Activated CD4-positive, alpha-beta T cell treated with anti-CD3 and anti-CD28 coated beads, Interleukin-10, Interleukin-2, amounts not matched to agents 100 ng/mL and 50 ng/mL, durations not matched to agents 16 hours and 8 hours (primary cell): ENCODE measurements around the gene MYCL.
"Not testable (repeated sequence)": the region's sequence is repeated elsewhere in the genome, so short reads cannot be mapped to it uniquely, and the experiment has no call there.

Source experiments
- DNase-seq: peaks from one replicate; pipeline ENCODE4 v3.0.0-alpha.2; 2020

The MYCL gene

DNA sequence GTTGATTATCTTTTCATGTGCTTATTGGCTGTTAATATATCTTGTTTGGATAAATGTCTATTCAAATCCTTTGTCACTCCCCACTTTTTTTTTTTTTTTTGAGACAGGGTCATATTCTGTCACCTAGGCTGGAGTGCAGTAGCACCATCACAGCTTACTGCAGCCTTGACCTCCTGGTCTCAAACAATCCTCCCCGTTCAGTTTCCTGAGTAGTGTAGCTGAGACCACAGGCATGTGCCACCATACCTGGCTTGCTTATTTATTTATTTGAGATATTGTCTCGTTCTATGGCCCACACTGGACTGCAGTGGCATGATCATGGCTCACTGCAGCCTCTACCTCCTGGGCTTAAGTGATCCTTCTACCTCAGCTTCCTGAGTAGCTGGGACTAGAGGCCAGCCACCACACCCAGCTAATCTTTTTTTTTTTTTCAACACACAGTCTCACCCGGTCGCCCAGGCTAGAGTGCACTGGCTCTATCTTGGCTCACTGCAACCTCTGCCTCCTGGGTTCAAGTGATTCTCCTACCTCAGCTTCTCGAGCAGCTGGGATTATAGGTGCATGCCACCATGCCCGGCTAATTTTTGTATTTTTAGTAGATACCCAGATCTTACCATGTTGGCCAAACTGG, 13.9 kb upstream of the MYCL start:
- DNase-seq = no peak

DNA sequence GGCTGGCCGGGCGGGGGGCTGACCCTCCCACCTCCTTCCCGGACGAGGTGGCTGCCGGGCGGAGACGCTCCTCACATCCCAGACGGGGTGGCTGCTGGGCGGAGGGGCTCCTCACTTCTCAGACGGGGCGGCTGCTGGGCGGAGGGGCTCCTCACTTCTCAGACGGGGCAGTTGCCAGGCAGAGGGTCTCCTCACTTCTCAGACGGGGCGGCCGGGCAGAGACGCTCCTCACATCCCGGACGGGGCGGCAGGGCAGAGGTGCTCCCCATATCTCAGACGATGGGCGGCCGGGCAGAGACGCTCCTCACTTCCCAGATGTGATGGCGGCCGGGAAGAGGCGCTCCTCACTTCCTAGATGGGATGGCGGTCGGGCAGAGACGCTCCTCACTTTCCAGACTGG, 11.4 kb upstream of the MYCL start:
- not testable (repeated sequence) for DNase-seq

DNA sequence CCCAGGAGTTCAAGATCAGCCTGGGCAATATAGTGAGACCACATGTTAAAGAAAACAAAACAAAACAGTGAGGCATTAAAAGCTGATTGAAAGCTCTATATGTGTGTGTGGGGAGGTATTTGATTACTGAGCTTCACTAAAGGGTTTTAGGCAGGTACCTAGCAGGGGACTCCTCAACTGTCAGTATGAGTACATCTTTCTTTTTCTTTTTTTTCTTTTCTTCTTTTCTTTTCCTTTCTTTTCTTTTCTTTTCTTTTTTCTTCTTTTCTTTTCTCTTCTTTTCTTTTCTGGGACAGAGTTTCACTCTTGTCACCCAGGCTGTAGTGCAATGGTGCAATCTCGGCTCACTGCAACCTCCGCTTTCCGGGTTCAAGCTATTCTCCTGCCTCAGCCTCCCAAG, 8.5 kb upstream of the MYCL start:
- DNase-seq = no peak

DNA sequence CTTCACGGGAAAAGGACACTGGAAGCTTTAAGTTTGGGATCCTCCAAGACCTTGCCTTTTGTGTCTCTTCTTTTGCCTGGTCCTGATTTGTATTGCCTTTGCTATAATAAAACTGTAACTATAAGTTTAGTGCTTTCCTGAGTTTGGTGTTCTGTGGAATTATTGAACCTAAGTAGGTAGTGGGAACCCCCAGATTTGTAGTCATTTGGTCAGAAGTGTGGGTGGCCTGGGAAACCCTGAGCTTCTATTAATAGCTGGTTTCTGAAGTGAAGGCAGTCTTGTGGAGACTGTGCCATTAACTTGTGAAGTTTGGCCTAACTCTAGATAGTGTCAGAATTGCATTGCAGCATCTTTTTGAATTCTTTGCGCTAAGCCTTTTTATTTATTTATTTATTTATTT, 6.8 kb upstream of the MYCL start:
- no peak for DNase-seq

DNA sequence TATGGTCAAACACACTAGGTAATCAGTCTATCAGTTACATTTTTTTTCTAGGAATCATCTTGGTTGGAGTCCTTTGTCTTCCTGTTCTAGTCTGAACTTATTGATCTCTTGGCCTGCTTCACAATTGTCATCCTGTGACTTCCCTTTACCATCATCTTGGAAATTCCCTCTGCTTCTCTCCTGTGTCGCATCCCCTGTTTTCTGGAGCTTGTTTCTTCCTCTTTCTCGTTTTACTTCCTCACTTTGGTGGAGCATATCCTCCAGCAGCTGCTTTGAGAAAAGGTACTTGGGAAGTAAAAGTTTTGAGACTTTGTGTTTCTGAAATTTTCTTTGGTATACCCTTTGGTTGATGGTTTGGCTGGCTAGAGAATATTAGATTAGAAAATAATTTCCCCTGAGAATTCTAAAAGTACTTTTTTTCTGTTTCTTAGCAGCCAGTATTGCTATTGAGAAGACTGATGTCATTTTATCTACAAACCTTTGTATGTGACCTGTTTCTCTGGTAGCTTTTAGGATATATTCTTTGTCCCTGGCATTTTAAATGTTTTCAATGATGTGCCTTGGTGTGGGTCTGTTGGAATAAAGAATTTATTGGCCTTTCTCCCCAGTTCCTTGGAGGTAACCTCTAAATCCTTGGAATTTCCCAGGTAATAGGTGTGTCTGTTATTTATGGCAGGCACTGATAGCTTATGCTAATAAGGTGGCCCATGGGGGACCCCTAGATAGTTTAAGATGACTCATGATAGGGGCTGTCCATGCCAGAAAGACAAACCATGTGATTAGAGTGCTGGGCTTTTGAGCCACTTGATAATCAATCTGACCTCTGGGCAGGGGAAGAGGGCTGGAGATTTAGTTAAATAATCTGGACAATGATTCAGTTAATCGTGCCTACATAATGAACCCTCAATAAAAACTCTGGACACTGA, 6.1 kb upstream of the MYCL start:
- no peak for DNase-seq

DNA sequence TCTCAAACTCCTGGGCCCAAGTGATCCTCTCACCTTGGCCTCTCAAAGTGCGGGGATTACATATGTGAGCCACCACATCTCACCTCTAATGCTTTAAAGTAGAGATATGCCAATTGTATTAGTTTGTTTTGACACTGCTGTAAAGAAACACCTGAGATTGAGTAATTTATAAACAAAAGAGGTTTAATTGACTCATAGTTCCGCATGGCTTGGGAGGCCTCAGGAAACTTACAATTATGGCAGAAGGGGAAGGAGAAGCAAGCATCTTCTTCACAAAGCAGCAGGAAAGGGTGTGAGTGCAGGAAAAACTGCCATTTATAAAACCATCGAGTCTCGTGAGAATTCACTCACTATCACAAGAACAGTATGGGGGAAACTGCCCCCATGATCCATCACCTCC, 3.5 kb upstream of the MYCL start:
- DNase-seq = no peak

DNA sequence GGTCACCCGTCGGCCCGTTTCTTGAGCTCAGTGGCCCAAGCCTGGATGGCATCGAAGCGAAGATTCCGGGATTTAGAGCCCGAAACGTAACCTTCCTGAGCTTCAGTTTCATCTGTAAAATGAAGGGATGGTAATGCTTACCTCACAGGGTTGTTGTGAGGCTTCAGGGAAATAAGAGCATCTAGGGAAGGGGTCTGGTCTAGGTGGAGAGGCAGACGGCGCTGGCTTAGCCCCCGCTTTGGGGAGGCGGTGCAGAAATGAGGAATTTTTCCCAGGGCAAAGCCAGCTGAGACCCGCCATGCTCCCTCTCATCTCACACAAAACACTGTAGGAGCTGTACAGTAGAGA, 717 bp upstream of the MYCL start:
- no peak for DNase-seq

DNA sequence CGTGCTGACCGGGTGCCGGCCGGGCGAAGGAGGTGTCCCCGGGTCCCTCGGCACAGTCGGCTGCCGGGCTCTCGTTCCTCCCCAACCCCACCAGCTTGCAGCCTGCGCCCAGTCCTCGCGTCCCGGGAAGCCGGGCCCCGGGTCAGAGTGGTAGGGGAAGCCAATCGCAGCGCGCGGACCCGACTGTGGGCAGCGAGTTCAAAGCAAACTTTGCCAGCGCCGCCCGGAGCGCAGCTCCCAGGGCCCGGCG, 328 bp downstream of the MYCL start:
- DNase-seq = no peak

DNA sequence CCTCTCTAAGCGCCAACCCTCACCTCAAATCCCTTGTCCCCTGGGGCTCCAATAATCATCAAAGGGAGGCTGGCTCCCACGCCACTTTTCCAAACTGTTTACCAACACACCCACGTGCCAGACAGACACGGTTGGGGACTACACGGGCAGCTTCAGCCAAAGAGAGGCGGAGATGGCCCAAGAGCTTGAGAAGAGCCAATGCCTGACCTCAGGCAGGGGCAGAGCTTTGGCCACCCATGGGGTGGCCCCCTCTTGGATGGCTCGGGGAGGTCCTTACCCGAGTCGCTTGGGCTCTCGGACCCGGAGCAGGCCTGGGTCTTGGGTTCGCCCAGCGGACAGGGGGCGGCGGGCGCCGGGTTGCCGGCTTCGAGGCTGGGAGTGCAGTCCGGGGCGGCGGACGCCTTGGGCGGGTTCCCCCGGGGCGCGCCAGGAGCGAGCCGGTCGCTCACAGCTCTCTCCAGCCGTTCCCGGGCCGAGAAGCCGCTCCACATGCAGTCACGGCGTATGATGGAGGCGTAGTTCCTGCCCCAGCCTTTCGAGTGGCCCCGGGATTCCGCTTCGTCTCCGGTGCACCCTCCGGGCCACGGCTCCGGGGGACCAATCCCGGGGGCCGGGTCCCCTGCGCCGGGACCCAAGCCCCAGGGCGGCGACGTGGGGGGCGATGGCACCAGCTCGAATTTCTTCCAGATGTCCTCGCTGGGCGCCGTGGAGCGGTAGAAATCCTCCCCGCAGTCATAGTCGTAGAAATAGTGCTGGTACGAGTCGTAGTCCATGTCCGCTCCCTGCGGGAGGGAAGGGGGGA, 854 bp downstream of the MYCL start:
- no peak for DNase-seq

DNA sequence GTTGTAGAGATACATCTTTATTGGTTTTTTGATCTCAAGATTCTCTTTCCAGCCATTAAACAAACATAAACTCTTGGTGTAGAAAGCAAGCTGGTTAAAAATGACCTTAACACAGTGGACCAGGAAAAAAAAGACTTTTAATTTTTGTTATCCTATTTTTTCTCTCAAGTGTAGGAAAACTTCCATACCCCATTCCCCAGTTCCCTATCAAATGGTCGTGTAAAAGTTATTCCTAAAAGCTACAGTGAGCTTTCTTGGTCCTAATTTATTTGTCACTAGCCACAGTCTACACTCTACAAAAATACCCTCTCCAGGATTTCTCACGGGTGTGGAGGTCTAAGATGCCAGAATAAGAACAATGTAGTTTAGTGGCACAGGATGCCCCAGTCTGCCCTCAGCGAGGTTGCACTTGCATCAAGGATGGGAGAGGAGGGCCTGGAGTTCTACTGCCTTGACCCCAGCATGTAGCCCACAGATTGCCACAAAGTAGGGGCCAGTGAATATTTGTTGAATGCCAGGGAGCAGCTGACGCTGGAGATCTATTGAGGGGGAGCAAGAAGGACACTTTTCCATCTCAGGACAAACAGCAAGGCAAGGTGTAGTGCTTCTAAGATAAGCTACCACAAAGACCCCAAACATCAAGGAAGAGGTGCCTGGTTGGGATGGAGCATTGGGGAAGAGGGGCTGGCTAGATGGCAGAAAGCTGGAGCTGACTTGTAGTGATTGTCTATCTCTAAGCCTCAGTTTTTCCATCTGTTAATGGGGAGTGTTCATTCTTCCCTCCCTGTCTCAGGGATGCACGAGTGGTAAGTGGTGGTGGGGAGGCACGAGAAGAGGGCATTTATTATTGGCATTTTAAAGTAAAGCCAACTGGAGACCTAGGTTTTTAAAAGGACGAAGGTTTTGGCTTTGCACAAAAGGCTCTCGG, 1.8 kb downstream of the MYCL start:
- no peak for DNase-seq

DNA sequence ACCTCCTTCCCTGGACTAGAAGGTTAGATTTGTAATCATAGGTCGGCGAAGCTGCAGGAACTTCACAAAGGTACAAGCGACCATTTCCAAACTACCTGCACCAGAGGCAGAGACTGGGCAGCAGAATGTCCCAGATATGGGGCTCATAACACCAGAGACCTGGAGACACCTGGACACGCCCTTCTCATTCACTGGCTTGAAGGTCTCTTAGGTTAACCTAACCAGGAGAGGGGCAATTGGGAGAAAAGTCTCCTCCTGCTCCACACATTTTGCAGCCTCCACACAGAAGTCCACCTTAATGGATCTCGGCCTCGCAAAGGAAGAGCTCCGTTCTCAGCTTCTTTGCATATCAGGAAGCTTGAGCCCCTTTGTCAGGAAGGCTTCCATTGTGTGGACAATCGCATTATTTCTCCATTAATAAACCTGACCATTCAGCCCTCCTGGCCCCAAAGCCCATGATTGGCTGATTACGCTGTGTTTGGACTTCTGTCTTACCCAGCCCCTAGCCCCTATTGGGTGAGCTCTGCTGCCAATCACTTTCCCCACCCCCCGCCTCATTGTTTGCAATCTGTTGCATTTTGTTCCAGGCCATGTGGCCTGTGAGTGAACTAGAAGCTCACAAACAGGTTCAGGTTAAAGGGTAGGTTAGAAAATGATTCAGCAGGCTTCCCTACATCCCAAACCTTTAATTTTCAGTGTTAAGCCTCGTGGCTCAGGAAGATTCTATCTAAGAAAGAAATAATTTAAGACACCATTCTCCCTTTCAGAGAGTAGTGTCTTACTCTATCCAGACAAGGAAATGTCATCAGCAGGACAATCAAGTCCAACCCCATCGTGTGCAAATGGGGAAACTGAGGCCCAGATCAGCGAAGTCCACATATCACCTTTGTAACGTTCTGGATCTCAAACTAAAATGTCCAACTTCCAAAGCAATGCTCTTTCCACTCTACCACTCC, 2.8 kb downstream of the MYCL start:
- DNase-seq = no peak

DNA sequence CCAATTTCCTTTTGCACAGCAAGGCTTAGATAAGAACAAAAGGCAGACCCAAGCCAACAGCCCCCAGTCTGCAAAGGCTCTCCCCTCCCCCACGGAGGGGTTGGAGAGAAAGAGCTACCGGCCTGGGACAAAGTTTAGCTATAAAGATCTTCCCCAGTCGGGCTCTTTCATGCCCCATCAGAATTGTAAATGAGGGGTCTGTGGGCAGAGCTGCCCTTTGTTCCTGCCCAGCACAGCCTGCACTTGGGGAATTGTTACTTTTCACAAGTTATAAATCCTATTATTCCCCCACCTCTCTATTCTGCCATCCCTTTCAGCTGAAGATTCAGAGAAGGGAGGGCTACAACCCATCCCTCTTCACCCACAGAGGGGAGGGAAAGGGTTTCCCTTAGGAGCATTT, 3.5 kb downstream of the MYCL start:
- no peak for DNase-seq

DNA sequence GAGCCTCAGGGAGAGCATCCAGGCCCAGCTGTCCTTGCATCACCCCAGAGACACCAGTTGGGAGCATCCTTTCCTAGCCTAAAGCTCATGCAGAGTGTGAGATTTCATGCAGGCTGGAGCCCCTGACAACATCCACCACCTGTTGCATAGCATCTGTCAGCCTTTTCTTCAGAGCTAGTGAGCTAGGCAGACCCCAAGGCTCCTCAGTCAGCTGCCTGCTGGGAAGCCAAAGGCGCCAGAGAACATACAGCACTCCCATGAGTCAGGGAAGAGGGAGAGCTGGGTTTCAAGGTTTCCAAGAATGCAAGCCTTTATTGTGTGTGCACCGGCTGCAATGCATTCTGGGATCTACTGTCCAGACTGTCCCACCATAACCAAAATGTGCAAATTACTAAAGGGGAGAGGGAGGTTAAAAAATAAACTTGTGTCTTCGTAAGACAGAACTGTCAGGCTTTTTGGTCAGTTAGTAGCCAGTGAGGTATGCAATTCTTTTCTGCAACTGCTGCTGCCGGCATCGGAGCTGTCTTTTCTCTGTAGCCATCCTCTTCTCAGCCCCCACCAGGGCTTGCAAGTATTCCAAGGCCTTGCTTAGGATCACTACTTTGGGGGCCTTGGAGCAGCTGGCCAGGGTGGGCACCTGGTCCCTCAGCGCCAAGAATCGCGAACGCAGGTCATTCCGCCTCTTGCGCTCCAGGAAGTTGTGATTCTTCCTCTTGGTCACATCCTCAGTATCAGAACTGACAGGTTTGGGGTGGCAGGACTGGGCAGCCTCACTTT, 4.6 kb downstream of the MYCL start:
- no peak for DNase-seq

DNA sequence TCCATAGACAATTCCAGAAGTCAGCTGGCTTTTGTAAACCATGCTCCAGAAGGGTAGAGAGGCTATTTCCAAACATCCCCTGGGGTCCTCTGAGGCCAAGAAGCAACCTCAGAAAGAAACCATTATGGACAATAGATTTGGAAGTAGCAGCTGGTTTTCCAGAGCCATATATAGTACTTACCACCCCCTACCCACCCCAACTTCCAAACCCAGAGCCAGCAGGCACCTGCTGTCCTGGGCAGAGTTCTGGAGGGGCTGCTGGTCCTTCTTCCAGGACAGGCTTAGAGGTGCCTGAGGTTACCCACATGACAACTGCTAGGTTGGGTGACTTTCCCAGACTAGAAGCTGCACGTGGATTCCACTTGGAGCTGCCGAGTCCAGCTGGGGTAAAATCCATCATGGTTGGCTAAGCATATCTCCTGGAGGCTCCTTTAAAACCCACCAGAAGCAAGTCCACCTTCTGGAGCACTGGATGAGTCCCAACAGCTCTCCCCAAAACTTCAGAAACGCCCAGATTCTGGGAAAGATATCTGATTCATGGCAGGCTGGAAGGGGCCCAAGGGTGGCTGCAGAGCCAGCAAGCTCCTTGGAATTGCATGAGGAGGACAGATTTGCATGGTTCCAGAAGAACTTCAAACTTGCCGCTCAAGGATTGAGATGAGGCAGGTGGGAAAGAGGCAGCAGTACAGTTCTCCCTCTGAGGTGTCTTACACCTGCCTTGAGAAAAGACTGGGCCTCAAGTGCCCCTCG, 5.8 kb downstream of the MYCL start:
- no peak for DNase-seq

DNA sequence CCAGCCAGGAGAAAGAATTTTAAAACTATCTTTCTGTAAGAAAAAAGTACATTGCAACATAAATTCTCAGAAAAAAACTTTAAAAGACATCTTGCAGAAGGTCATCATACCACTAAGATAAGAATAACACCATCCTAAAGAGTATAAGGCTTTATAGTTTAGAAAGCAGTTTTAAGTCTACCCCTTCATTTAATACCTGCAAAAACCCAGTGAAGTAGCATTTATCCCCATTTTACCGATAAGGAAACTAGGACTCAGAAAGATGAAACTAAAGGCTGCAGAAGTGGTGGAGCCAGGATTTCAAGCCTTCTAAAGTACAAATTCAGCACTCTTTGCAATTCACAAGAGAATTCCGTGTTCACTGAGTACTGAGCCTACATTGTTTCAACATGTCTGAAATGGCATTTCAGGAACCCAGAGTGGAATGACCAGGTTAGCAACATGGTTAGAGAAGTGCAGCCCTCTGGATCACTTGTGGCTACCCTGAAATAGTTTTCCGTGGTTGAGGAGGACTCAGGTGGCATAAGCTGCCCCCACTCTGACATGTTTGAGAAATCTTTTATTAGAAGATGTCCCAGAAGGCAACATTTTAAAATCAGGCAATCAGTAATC, 6.7 kb downstream of the MYCL start:
- DNase-seq = no peak

DNA sequence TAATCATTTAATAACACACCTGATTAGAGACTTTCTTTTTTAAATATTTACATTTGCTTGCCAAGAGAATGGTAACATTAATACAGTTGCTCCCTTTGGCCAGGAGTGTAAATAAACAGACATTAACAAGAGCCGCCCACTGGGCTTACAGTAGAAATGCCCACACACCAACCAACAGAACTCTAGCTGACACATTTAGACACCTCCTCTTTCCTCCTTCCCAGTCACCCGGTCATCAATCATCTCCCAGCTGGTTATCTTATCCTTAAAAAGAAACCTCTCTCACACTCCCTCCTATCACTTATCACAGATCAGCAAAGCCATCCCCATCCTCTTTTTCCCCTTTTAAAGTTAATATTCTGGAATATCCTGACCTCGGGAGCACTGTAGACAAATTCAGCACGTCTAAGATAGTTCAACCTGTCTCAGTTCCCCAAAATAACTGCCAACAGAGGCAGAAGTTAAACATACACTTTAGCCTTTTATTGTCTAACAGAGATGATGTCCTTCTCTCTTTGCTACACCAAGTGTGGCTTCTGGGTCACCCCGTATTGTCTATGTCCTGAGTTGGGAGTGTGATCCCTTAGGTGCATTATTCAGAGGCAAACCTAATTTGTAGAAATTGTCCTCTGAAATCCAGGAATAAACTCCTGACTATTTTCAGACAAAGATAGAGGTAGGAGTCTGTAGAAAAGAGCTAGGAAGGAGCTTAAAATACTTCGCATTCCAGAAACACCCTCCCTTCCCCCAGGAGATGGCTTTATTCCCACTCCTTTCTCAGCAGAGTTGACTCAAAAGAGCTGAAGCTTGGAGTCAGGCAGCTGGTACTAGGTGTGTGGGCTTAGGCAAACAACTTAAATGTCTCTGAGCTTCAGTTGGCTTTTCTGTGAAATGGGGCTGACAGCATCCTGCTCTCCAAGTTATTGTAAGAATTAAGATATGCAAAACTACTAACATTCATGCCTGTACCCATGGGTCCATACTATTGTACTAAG, 8.8 kb downstream of the MYCL start:
- DNase-seq = no peak

DNA sequence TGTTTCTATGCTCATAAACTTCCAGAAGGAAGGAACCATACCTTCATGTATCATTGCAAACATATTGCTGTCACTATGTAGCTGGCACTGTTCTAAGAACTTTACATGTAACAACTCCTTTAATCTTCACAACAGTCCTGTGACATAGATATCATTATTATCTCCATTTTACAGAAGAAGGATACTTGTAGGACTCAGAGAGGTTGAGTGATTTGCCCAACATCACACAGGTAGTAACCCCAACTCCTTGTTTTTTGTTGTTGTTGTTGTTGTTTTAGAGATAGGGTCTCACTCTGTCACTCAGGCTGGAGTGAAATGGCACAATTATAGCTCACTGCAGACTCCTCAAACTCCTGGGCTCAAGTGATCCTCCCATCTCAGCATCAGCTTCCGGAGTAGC, 10.8 kb downstream of the MYCL start:
- DNase-seq = no peak

DNA sequence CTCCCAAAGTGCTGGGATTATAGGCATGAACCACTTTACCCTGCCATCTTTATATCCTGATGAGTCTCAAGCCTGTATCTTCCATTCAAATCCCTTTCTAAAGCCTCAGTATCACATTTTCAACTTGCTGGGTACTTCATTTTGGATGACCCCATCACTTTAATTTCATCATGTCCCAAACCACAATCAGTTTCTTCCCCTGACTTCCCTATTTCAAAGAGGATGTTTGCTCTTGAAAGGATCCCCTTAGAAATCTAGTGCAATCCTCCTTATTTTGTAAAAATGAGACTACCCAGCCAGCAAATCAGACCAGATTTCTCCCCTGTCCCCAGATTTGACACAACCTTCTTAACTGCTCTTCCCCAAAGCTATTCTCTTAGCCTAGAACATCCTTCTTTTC, 11.4 kb downstream of the MYCL start:
- DNase-seq = no peak
